ENCODE data around the gene OTUB1. TPM values are rescaled to one million over a fixed set of nuclear protein-coding genes. Genes with fewer than 3 reads are reported as not detected.

Gene OTUB1
- total and polyA plus RNA-seq, 9 of the 15 experiments (the other 6 are each of a cell fraction or from before 2014, with no cell fraction given) = 29.5 to 134 (median 66.1) TPM

DNA sequence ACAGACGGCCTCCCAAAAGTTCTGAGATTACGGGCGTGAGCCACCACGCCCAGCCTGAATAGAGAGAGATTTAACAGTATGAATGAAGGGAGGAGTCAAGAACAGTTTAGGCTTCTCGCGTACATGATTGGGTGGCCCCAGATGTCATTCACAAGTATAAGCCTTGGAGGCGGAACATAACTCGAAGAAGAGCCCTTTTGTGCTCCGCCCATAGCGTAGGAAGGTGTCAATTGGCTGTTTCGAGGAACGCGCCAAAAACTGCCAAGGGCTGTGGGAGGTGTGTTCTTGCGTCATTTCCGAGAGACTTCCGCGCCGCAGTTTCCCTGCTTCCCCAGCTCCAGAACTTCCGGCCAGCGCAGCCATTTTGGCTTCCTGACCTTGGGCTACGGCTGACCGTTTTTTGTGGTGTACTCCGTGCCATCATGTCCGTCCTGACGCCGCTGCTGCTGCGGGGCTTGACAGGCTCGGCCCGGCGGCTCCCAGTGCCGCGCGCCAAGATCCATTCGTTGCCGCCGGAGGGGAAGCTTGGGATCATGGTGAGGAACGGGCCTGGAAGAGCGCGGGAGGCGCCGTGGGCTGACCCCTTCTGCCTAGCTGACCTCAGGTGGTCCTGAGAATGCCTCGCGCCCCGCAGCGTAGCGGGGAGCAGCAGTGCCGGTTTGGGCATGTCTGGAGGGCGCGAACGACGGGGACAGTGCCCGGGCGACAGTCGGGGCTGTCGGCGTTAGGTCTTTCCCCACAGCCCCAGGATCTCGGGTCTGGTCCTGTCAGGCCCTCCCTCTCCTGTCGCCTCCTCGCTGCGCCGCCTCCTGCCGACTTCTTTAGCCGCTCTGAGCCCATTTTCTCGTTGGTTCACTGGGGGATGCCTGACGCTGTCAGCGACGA lies 11.7 kb upstream of the OTUB1 start, which contains the start of gene COX8A (continued):
- TF ChIP-seq, protein P1, sequence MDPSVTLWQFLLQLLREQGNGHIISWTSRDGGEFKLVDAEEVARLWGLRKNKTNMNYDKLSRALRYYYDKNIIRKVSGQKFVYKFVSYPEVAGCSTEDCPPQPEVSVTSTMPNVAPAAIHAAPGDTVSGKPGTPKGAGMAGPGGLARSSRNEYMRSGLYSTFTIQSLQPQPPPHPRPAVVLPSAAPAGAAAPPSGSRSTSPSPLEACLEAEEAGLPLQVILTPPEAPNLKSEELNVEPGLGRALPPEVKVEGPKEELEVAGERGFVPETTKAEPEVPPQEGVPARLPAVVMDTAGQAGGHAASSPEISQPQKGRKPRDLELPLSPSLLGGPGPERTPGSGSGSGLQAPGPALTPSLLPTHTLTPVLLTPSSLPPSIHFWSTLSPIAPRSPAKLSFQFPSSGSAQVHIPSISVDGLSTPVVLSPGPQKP (CRISPR knock-in tag; IDR thresholded peaks at IDR 0.05) = no peak
- TF ChIP-seq PHF8 (IDR thresholded peaks at IDR 0.05; ENCODE audit: borderline replicate concordance, low read length) = peak; percentile 98
- no peak for TF ChIP-seq DPF2 (IDR thresholded peaks at IDR 0.05)
- TF ChIP-seq TRIM24 (IDR thresholded peaks at IDR 0.05) = peak in 1 of 2 experiments; percentile 67; a peak in 1 of 4 replicates
- TF ChIP-seq XRCC5 (IDR thresholded peaks at IDR 0.05; ENCODE audit: low read depth, low read length) = 0 out of 2 replicates have a peak, but pooled peaks have one; percentile 36
- no peak for TF ChIP-seq ZNF507 (tag; conservative IDR thresholded peaks at IDR 0.05)
- TF ChIP-seq TAF7 (tag; IDR thresholded peaks at IDR 0.05) = peak; percentile 82
- TF ChIP-seq ZSCAN29 (IDR thresholded peaks at IDR 0.05) = no peak
- TF ChIP-seq CXXC5 (CRISPR knock-in tag; IDR thresholded peaks at IDR 0.05) = peak; percentile 82
- no peak for TF ChIP-seq NR1H2 (CRISPR knock-in tag; IDR thresholded peaks at IDR 0.05)
- TF ChIP-seq TCF3 (CRISPR knock-in tag; IDR thresholded peaks at IDR 0.05) = peak; percentile 31; the same call in 1 of the 2 replicates
- TF ChIP-seq ZEB2 (IDR thresholded peaks at IDR 0.05) = no peak
- TF ChIP-seq, protein P2, sequence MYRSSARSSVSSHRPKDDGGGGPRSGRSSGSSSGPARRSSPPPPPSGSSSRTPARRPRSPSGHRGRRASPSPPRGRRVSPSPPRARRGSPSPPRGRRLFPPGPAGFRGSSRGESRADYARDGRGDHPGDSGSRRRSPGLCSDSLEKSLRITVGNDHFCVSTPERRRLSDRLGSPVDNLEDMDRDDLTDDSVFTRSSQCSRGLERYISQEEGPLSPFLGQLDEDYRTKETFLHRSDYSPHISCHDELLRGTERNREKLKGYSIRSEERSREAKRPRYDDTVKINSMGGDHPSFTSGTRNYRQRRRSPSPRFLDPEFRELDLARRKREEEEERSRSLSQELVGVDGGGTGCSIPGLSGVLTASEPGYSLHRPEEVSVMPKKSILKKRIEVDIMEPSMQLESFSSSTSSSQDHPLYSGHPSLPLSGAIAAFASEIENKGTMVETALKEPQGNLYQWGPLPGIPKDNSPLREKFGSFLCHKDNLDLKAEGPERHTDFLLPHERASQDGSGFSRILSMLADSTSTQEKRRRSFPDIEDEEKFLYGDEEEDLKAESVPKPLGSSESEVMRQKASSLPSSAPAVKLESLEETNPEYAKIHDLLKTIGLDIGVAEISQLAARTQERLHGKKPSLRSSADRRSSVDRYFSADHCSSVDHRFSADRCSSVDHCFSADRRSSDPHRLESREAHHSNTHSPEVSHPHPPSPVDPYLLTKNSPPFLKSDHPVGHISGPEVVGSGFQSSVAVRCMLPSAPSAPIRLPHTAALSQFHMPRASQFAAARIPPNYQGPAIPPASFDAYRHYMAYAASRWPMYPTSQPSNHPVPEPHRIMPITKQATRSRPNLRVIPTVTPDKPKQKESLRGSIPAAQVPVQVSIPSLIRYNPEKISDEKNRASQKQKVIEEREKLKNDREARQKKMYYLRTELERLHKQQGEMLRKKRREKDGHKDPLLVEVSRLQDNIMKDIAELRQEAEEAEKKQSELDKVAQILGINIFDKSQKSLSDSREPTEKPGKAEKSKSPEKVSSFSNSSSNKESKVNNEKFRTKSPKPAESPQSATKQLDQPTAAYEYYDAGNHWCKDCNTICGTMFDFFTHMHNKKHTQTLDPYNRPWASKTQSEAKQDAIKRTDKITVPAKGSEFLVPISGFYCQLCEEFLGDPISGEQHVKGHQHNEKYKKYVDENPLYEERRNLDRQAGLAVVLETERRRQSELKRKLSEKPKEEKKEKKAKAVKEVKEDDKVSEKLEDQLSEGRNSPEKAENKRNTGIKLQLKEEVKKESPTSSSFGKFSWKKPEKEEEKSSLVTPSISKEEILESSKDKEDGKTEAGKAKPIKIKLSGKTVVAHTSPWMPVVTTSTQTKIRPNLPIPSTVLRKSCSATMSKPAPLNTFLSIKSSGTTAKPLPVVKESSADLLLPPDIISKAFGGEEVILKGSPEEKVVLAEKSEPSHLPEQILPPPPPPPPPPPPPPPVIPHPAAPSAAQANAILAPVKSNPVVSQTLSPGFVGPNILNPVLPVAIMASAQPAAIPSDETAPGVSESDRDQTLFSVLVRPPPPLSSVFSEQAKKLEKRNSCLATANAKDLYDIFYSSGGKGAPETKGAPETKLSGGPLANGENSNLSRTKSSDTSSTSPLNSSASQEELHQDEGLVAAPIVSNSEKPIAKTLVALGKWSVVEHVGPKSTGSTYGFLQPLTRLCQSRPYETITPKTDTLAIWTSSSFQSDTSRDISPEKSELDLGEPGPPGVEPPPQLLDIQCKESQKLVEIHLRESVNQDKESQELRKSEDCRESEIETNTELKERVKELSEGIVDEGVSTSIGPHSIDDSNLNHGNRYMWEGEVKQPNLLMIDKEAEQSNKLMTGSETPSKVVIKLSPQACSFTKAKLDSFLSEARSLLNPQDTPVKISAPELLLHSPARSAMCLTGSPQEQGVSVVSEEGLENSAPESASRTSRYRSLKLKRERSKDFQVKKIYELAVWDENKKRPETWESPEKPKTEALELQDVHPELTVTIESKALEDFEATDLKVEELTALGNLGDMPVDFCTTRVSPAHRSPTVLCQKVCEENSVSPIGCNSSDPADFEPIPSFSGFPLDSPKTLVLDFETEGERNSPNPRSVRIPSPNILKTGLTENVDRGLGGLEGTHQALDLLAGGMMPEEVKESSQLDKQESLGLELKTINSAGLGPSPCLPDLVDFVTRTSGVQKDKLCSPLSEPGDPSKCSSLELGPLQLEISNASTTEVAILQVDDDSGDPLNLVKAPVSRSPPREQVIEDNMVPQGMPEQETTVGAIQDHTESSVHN (IDR thresholded peaks at IDR 0.05; ENCODE audit: borderline replicate concordance in 1 of 2, low read depth in 1 of 2) = no peak
- TF ChIP-seq ZNF668 (CRISPR knock-in tag; IDR thresholded peaks at IDR 0.05) = no peak
- peak; percentile 79; the same call in 1 of the 2 replicates for TF ChIP-seq KAT8 (IDR thresholded peaks at IDR 0.05; ENCODE audit: low read depth)
- TF ChIP-seq, protein P3, sequence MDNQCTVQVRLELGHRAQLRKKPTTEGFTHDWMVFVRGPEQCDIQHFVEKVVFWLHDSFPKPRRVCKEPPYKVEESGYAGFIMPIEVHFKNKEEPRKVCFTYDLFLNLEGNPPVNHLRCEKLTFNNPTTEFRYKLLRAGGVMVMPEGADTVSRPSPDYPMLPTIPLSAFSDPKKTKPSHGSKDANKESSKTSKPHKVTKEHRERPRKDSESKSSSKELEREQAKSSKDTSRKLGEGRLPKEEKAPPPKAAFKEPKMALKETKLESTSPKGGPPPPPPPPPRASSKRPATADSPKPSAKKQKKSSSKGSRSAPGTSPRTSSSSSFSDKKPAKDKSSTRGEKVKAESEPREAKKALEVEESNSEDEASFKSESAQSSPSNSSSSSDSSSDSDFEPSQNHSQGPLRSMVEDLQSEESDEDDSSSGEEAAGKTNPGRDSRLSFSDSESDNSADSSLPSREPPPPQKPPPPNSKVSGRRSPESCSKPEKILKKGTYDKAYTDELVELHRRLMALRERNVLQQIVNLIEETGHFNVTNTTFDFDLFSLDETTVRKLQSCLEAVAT (IDR thresholded peaks at IDR 0.05) = peak in 1 of 2 experiments; percentile 44; a peak in 1 of 4 replicates
- TF ChIP-seq, protein P4, sequence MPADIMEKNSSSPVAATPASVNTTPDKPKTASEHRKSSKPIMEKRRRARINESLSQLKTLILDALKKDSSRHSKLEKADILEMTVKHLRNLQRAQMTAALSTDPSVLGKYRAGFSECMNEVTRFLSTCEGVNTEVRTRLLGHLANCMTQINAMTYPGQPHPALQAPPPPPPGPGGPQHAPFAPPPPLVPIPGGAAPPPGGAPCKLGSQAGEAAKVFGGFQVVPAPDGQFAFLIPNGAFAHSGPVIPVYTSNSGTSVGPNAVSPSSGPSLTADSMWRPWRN (IDR thresholded peaks at IDR 0.05; ENCODE audit: low read depth) = no peak

Data from K562 (cell line).